SU-DHL-6 (cell line): ENCODE measurements around the gene POLRMT.

Source experiments
- EZH2phosphoT487 ChIP-seq: fragments of 200-600 bp; sonication (generic), shearing (Covaris generic); conservative IDR thresholded peaks from 2 replicates; pipeline ENCODE4 v1.6.1; 2018; ENCODE audit warnings: mild to moderate bottlenecking, antibody characterized with exemption, low read length, moderate library complexity, mixed read lengths
- TF ChIP-seq, protein P1 (sequence below): fragments of 200-600 bp; sonication (generic); IDR thresholded peaks from one replicate; pipeline ENCODE4 v1.5.1; 2017; ENCODE audit warnings: antibody characterized with exemption, mild to moderate bottlenecking, low read length, moderate library complexity; ENCODE audit not compliant: insufficient read depth, poor library complexity, severe bottlenecking

DNA sequence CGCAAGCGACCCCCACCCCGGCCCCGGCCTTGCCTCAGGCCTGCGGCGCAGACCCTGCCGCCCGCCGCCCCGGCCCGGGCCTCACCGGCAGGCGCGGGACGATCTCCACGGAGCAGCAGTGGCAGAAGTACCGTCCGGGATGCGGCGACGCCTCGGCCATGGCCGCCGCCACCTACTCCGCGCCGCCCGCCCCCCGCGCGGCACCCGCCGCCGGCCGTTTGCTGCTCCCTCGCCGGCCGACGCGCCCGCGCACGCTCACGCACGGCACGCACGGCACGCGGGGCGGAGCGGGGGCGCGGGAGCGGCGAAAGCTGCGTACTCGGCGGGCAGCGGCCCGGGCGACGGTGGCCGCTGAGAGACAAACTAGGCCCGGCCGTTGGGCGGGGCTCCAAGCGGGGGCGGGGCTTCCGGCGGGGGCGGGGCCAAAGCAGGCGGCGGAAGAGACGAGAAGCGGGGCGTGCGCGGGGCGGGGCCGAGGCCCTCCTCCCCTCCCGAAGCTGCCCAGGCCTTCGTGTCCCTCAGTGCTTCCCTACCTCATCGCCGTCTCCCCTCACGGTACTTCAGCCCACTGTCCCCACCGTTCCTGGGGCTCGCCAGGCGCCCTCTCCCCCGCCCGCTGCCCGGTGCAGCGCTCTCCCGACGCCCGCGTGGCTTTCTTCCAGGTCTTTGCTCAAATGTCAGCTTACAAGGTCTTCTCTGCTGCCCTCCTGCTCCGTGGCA is 29.8 kb upstream of the POLRMT start, which contains the start of gene RNF126:
- TF ChIP-seq, protein P1, sequence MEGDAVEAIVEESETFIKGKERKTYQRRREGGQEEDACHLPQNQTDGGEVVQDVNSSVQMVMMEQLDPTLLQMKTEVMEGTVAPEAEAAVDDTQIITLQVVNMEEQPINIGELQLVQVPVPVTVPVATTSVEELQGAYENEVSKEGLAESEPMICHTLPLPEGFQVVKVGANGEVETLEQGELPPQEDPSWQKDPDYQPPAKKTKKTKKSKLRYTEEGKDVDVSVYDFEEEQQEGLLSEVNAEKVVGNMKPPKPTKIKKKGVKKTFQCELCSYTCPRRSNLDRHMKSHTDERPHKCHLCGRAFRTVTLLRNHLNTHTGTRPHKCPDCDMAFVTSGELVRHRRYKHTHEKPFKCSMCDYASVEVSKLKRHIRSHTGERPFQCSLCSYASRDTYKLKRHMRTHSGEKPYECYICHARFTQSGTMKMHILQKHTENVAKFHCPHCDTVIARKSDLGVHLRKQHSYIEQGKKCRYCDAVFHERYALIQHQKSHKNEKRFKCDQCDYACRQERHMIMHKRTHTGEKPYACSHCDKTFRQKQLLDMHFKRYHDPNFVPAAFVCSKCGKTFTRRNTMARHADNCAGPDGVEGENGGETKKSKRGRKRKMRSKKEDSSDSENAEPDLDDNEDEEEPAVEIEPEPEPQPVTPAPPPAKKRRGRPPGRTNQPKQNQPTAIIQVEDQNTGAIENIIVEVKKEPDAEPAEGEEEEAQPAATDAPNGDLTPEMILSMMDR: no peak
- no peak for TF ChIP-seq EZH2phosphoT487
